Measurements from ENCODE around the gene RPL7L1.
"Not testable (repeated sequence)": the region's sequence is repeated elsewhere in the genome, so short reads cannot be mapped to it uniquely, and the experiment has no call there.

Gene RPL7L1

DNA sequence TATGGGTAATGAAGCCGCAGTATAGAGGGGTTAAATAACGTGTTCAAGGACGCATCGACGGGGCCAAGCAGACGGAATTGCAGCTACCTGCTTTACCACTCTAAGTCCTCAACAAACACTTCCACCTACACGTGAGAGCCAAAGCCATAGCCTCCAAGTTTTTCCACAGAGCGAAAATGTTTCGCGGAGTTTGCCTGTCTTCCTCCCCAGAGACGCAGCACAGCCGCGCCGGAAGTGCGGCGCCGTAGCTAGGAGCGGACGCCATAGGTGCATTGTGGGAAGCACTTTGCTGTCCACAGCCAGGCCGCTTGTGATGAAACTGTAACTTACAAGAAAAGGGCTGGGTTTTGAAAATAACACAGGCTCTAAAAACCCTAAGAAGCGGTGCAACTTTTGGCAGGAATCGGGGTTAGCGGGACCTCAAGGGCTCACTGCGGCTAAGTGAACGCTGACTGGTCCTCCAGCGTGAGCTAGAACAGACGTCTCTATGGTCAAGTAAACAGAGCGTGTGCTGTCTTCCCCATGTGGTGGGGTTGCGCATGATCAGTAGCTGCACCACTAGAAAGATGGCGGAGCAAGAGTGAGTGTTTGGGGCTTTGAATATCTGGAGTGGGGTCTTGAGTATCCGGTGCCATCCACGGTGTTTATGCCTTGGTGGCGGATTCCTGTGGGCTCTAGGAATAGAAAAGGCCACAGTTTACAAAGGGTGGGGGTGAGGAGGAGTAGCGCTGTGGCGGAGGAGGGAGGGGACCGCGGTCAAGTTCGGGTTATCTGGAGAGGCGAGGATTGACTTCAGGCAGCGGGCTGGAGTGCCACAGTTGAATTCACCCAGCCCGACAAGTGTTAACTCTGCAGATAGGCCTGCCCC is at the start of gene RPL7L1:
Gene RPL7L1, plus strand, starts transcription at position 245 of the 868 bp plus-strand sequence. Its CDS starts 295 bp downstream, at position 540.
- DNase-seq (ENCODE audit: low read depth): peak; percentile 65

DNA sequence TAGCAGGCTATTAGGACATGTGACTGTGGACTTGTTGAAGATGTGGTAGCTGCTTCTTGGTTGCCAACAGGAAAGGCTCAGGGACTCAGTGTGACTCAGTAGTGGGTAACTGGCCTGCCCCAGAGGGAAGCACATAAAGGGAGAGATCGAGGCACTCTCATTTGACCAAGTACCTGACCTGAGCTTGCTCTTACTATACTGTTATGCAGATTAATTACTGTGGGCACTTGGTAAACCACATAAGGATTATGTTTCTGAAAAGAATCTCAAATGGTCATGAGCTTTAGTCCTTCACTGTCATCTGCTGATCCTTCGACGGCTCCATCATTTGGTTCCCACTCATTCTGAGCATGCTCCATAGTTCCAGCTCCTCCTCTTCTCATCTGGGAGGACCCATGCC is 48.2 kb upstream of the RPL7L1 start:
- DNase-seq (ENCODE audit: low read depth): no peak

DNA sequence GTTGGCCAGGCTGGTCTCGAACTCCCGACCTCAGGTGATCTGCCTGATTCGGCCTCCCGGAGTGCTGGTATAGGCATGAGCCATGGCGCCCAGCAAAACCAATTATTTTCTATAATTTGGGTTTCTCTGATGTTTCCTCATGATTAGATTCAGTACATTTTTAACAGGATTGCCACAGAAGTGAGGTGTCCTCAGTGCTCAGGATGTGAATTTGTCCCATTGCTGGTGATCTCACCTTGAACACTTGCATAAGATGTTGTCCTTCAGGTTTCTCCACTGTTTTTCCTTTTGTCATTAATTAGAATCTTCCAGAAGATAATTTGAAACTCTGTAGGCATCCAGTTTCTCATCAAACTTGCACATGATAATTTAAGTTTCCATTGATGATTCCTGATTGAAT is 45.4 kb upstream of the RPL7L1 start:
- DNase-seq (ENCODE audit: low read depth): no peak

DNA sequence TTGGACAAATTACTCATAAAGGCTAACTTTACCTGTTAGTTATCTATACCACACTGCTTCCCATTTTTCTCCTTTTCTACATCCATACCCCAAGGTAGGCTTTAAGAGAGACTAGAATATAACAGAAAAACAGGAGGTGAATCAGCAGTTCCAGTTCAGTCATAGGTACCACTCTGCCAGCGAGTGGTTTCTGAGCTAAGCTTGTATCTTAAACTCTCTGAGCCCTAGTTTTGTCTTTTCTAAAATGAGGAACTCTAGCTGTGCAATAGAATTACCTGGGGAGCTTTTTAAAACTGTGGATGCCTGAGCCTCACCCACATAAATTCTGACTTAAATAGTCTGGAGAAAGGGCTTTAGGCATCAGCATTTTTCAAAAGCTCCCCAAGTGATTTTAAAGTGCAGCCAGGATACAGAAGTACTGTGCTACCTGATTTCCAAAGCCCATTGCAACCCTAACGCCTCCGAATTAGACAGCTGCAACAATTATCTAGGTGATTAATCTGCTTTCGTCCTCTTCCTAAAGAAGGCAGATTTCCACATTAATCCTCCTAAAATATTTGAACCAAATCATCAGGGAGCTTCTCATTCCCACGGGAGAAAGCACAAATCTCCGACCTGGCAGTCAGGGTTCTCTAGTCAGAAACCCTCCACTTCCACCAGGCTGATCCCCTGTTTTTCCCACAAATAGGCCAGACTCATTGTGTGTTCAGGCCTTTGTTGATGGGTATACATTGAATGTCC is 37.4 kb upstream of the RPL7L1 start:
- DNase-seq (ENCODE audit: low read depth): no peak

DNA sequence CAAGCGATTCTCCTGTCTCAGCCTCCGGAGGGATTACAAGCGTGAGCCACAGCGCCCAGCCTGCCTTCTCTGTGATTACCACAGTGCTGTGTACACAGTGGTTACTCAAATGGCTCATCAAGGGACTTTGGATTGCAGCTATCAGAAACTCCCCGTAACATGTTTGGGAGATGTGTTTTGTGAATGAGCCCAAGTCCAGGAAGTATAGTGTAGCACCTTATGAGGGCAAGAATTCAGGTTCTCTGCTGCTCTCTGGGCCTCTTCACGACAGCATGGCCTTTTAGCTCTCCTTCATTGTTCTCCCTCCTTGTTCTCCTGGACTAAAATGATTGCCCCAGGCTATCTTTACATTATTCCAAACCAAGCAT is 34.1 kb upstream of the RPL7L1 start:
- DNase-seq (ENCODE audit: low read depth): no peak

DNA sequence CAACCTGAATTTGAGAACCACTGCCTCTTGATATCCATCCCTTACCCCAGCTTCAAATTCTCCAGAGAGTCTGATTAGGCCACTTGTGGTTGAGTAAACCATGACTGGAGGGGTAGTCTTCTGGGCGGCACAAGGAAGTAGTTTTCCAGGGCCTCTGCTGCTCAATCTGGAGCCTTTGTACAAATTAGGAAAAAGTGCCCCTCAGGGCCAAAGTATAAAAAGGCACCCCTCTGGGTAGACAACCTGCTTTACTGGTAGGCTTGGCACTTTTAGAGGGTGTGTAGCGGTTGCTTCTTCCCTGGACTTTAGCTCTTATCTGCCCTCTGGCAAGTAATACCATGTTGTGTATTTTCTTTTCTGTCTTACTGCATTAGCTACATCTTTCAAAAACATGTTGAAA is 32.9 kb upstream of the RPL7L1 start:
- no peak for DNase-seq (ENCODE audit: low read depth)

DNA sequence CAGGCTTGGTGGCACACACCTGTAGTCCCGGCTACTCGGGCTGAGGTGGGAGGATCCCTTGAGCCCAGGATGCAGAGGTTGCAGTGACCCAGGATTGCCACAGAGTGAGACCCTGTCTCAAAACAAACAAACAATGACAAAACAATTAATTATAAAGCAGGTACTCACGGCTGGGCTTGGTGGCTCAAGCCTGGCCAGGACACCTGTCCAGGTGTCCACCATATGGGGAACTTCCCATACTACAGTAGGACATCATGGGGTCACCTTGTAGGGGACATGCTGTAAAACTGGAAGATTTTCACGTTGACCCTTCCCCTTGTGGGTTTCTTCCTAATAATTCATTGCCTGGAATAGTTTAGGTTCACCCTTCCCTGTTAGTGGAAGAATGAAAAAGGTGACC is 30.7 kb upstream of the RPL7L1 start:
- DNase-seq (ENCODE audit: low read depth): no peak

DNA sequence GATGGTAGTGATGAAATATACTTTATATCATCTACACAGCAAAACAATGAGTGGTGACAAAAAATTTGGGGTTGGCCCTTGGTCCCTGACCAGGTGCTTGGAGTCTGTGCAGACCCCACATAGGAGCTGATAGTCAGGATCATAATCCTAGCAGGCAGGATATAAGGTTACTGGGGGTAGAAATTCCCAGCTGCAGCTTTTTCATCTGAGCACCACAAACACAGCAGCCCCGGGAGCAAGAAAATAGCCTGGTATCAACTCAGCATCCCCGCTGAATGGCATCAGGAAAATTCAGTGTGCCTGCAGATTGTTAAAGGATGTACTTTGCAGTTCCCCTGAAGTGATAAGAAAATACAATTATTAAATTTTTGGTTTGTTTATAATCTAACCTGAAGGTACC is 27.8 kb upstream of the RPL7L1 start:
- no peak for DNase-seq (ENCODE audit: low read depth)

DNA sequence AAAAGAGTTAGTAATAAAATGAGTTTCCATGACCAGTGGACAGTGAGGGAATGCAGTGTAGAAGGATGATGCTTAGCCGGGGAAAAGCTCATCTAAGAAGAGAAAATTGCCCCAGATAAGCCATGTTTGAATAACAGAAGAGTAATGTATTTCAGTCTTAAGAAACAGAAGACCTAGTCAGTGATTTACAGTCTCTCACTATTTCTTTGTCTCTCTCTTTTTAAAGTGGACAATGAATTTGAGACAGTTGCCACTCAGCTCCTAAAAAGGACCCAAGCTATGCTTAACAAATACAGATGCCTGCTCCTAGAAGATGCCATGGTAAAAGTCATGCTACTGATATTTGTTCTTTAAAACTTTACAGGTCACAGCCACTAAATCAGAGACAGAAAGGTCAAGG is 19.4 kb upstream of the RPL7L1 start:
- DNase-seq (ENCODE audit: low read depth): no peak

DNA sequence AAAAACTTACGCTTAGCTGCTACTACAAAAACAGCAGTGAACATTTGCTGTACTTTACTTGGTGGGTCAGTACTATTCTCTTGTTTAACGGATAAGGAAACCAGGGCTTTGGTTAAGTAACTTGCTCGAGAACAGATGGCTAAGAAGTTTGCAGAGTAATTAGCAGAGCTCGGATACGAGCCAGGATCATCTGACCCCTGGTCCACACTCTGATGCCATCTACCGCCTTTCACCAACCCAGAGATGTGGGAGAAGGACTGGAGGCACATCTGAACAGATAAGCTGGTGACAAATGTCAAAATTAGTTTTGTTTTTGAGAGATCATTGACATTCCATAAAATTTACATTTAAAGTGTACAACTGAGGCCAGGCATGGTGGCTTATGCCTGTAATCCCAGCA is 18.9 kb upstream of the RPL7L1 start:
- no peak for DNase-seq (ENCODE audit: low read depth)

DNA sequence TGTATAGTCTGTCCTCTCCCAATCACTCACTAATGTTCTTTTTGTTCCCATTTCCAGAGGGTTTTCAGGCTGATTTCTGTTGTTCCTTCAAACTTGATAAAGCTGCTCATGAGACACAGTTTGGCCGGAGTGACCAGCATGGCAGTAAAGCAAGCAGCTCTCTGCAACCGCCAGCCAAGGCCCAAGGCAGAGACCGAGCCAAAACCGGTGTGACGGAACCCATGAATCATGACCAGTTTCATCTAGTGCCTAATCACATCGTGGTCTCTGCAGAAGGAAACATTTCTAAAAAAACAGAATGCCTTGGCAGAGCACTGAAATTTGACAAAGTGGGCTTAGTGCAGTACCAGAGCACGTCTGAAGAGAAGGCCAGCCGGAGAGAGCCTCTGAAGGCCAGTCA is 14.8 kb upstream of the RPL7L1 start:
- no peak for DNase-seq (ENCODE audit: low read depth)

DNA sequence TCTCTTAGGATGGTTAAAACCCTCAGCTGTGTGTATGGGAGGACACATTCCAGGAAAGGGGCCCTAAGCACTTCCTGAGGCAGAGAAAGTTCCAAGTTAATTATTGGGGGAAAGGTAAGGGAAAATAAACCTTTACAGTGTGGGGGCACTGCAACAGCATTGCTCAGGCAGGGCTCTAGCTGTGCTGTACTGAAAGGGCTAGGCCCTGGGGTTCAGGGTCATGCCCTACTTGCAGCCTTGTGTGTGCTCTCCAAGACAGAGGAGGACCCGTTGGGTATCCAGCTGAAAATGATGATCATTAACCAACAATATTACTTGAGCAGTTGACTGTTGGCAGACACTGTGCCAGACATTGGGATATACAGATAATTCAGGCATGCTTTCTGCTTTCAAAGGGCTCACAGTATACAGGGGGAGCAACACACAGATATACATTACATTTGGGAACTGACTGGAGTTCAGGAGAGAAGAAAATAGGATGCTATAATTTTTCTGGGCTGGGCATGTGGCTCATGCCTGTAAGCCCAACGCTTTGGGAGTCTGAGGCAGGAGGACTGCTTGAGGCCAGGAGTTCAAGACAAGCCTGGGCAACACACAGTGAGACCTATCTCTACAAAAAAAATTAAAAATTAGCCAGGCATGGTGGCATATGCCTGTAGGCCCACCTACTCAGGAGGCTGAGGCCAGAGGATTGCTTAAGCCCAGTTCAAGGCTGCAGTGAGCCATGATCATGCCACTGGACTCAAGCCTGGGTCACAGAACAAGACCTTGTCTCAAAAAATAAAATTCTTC is 9.1 kb upstream of the RPL7L1 start:
- no peak for DNase-seq (ENCODE audit: low read depth)

DNA sequence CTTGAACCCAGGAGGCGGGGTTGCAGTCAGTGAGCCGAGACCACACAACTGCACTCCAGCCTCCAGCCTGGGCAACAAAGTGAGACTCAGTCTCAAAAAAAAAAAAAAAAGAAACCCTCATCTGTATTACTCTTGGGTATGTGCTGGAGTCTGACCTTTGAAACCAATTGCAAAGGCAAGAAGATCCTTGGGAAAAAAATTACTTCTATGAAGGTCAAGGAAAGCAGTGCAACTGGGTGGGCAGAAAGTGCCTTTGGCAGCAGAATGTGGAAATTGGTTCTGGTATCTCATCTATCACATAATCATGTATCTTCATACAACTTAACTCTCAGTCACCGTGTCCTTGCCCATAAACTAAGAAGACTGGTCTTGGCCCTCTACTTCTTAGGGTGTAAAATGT is 7.7 kb upstream of the RPL7L1 start:
- DNase-seq (ENCODE audit: low read depth): no peak

DNA sequence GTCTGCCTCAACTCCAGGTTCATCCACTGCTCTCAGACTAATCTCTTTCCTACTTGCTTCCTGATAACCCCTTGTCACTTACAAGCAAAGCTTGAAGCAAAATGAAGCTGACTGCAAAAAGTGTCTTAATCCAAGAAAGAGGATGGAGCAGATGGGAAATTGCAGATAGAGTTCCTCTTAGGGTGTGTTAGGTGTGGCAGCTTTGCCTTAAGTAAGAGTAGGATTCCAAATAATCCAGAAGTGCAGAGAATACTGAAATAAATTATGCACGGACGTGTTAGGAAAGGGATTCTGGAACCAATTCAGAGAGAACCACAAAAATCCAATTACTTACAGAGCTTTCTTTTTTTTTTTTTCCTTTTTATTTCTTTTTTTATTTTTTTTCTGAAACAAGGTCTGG is 6.1 kb upstream of the RPL7L1 start:
- DNase-seq (ENCODE audit: low read depth): no peak

DNA sequence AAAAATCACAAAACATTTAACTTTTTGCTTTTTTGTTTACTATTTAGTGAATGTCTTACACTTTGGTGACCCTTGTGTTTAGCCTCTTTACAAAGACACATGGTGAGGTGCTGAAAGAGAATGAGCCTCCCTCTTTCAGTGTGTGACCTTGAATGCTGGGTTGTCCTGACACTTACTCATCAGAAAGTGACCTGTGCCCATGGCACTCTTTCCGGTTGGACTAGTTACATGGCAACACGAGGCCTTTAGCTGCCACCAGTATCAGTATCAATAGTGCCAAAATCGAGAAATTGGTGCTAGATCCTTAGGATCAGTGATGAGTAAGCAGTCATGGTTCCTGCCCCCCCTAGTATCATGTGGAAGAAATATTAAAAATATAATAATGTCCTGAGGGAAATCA is 1.7 kb upstream of the RPL7L1 start:
- DNase-seq (ENCODE audit: low read depth): no peak

DNA sequence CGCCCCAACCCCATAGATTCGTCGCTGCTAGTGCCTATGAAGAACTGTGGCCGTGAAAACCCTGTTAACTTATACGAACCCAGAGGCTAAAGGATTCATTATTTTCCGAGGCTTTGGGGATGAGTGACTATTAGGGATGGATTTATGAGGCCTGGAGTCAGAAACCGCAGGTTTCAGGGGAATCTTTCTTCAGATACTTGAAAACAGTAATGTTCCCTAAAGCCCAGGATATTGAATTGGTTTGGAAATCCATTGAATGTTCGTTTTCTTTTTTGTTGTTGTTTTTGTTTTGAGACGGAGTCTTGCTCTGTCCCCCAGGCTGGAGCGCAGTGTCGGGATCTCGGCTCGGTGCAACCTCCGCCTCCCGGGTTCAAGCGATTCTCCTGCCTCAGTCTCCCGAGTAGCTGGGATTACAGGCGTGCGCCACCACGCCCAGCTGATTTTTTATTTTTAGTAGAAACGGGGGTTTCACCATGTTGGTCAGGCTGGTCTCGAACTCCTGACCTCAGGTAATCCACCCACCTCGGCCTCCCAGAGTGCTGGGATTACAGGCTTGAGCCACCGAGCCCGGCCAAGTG is 913 bp downstream of the RPL7L1 start:
- not testable (repeated sequence) for DNase-seq (ENCODE audit: low read depth)

DNA sequence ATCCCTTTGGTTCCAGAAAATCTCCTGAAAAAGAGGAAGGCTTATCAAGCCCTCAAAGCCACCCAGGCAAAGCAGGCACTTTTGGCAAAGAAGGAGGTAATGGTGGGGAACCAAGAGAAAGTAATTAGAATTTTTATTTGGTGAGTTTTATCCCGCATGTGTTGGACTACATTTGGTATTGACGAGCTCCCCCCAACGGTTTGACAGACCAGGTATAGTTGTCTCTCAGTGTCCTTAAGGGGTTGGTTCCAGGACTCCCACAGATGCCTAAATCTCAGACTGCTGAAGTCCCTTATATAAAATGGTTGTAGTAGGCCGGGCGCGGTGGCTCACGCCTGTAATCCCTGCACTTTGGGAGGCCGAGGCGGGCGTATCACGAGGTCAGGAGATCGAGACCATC is 1.5 kb downstream of the RPL7L1 start:
- not testable (repeated sequence) for DNase-seq (ENCODE audit: low read depth)

DNA sequence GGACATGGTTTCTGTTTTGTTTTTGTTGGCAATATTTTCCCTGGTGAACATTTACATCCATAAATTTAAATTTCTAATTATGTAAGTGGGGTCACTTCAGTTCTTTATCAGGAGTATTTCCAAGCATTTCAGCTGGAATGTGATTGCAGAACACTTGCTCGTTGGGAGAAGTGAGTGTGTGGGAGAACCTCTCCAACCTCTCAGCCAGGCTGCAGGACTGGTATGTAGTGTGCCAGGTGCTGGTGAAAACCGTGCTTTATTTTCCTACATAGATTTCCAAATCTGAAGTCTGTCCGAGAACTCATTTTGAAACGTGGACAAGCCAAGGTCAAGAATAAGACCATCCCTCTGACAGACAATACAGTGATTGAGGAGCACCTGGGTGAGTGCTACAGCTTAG is 6.3 kb downstream of the RPL7L1 start:
- no peak for DNase-seq (ENCODE audit: low read depth)

DNA sequence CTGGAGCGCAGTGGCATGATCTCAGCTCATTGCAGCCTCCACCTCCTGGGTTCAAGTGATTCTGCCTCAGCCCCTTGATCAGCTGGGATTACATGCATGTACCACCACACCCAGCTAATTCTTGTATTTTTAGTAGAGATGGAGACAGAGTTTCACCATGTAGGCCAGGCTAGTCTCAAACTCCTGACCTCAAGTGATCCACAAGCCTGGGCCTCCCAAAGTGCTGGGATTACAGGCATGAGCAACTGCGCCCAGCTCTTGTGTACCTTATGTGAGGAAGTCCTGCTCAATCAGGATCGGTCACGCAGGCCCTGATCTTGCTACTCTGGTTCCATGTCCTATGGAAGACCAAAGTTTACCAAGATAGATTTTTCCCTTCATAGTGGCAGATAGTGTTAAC is 8.8 kb downstream of the RPL7L1 start:
- DNase-seq (ENCODE audit: low read depth): not testable (repeated sequence)

DNA sequence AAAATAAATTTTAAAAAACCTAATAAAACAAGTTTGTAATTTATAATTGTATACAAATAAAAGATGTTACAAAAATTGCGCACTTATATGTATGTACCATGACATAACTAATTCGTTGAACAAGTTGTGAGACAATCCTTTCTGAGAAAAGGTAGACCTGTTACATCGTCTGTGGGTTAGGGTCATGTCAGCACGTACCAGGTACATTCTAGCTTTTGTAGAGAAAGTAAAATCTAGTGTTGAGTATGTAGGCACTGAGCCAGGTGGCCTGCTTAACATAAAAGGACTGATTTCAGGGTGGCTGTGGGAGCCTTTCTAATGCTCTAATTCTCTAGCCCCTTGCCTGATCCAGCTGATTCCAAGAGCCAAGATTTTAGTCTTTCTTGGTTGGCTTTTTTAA is 10.4 kb downstream of the RPL7L1 start:
- no peak for DNase-seq (ENCODE audit: low read depth)

DNA sequence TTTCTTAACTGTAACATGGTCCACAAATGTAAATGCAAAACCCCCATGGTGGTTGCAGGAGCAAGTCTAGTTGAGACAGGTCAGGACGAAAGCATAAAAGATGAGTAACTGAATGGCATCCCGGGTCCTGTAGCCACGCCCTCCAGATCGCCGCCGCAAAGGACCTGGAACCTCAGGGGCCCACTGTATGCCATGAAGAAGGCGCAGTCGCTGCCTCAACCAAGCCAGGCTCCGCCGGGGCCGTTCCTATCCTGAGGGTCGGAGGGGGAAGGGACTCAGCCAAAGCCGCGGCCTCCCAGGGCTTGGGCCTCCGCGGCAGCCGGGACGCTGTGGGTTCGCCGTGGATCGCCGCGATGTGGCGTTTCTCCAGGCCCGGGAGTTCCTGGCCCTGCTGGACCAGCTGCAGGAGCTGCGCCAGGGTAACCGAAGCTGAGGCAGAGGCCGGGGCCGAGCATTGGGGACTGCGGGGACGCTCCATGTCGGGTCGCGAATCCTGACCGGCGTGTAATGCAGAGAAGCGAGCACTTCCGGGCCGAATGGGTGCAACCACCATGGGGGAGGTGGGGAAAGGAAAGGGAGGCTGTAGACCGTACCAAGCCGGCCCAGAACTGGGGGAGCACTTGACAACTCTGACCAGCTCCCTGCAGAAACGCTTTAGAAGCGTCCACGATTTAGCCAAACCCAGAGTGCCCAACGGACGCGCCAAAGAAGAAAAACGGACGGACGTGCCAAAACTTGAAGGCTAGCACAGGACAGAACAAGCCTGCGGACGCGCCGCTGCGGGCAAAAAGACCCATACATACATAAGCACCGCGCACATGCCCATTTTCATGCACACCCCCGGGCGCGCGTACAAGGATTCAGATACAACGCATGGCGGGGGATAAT is 11.1 kb downstream of the RPL7L1 start:
- peak; percentile 82 for DNase-seq (ENCODE audit: low read depth)
